Activated naive CD4-positive, alpha-beta T cell treated with anti-CD3 and anti-CD28 coated beads for 36 hours (primary cell): Measurements from ENCODE around the gene TRIM2. TPM values are rescaled to one million over a fixed set of nuclear protein-coding genes. Genes with fewer than 3 reads are reported as not detected.

Source experiments
- CTCF ChIA-PET: fragments of 350-600 bp; sonication (Branson Sonifier 250); formaldehyde crosslinking; loops from one replicate; lab custom pipeline; 2021; ENCODE audit warnings: antibody characterized with exemption; lab: Charles Lee
- DNase-seq: peaks from one replicate; pipeline ENCODE4 v3.0.0-alpha.2; 2020
- H3K27ac Mint-ChIP-seq: one replicate; pipeline ENCODE4 v1.8.0; 2021; ENCODE audit warnings: mild to moderate bottlenecking, mixed read lengths
- H3K27me3 Mint-ChIP-seq: one replicate; pipeline ENCODE4 v1.8.0; 2021; ENCODE audit warnings: low read depth, mixed read lengths
- H3K36me3 Mint-ChIP-seq: one replicate; pipeline ENCODE4 v1.8.0; 2021; ENCODE audit warnings: low read depth, mixed read lengths
- H3K4me1 Mint-ChIP-seq: one replicate; pipeline ENCODE4 v1.8.0; 2021; ENCODE audit warnings: low read depth, mixed read lengths
- H3K4me3 Mint-ChIP-seq: one replicate; pipeline ENCODE4 v1.8.0; 2021; ENCODE audit warnings: mild to moderate bottlenecking, moderate library complexity, mixed read lengths
- H3K9me3 Mint-ChIP-seq: one replicate; pipeline ENCODE4 v1.8.0; 2021; ENCODE audit warnings: mixed read lengths
- intact Hi-C: fragments of 100-400 bp; cut with micrococcal nuclease; formaldehyde crosslinking; loops from one replicate; pipeline ENCODE4 v1.15.1; 2023
- total RNA-seq, 2 experiments: library from RNA; stranded (reverse); gene quantifications; one replicate each; pipeline ENCODE4 v1.2.3, GENCODE V29; 2021

The TRIM2 gene
- total RNA-seq, 2 experiments from 2014 or later = 3.8 to 4.2 TPM

DNA sequence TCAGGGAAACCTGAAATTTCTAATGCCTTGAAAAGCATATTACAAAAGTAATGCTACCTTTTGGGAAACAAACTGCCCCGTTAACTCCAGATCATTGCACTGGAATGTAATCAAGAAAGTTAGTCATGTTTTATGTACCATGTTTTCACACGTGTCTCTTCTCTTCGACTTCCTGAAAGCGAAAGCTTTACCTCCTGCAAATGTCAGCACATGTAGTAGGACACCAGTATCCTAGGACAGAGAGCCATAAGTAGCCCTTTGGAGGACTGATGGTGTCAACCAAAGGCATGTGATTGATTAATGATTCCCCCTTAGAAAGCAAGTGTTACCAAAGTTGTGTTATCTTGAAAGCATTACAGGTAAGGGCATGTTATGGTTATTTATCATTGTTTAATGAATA is 131.4 kb downstream of the TRIM2 start:
- no peak for DNase-seq
- H3K27me3 Mint-ChIP-seq = no peaks in the 10 kb centered on the region
- no peaks in the 10 kb centered on the region for H3K36me3 Mint-ChIP-seq
- H3K4me3 Mint-ChIP-seq = no peak overlapping the region
- H3K27ac Mint-ChIP-seq = no peak overlapping the region
- intact Hi-C loops = no loop called here
- CTCF ChIA-PET = interaction anchor here (1.1 kb wide), 1 partner anchor 313 kb away, joined by 4 read pairs; no protein-coding TSS in a partner anchor
- peaks cover 2% of the 10 kb centered on the region for H3K4me1 Mint-ChIP-seq
- no peaks in the 10 kb centered on the region for H3K9me3 Mint-ChIP-seq

DNA sequence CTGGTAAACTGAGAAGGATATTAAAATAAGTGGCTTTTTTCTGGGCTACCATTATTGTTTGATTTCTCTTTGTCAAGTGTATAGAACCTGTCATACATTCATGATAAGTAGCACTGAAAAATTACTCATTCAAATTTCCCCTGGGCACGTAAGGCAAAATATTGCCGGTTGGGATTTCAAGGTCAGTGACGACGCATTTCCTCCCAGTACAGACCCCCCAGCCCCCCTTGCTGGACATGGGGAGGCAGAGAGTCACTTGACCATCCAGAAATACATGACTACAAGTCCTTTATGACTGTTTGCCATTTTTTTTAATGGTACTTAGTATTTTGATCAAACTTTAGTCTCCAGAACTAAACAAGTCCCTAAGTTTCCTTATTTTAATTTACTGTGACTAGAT is 133.4 kb downstream of the TRIM2 start:
- Mint-ChIP-seq H3K4me1 (peaks cover 2% of the 10 kb centered on the region), H3K36me3 (no peaks in the 10 kb centered on the region), H3K9me3 (no peaks in the 10 kb centered on the region), H3K27ac (no peak overlapping the region), H3K4me3 (no peak overlapping the region), H3K27me3 (peaks cover 2% of the 10 kb centered on the region)
- DNase-seq = no peak
- CTCF ChIA-PET = interaction anchor here (0.7 to 2.1 kb wide), 3 partner anchors 9 to 312 kb away, joined by 3 to 8 read pairs (median 4); no protein-coding TSS in a partner anchor
- intact Hi-C loops = no loop called here

DNA sequence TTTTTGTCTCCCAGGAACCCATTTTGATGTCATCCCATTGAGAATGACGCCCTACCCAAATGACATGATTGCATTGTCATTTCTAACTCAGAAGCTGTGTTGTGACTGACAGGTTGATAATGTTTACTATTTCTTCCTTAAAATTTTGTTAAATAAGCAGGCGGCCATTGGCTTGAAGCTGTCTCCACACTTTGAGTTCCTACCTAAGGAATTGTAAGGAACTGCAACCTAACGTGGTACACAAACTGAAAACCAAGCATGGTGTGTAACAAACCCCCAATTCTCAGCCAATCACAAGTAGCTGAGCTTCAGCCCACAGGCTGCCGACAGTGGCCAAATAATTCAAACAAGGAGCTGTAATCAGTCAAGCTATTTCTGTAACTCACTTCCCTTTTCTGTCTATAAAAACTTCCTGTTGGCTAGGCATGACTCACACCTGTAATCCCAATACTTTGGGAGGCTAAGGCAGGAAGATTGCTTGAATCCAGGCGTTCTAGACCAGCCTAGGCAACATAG is 137.4 kb downstream of the TRIM2 start:
- H3K9me3 Mint-ChIP-seq = no peaks in the 10 kb centered on the region
- CTCF ChIA-PET = interaction anchor here (1.4 to 3.5 kb wide), 5 partner anchors 87 to 408 kb away, joined by 3 to 19 read pairs (median 7); no protein-coding TSS in a partner anchor
- H3K36me3 Mint-ChIP-seq = peaks cover 3% of the 10 kb centered on the region
- DNase-seq = no peak
- intact Hi-C loops = loop anchor here (5.0 kb wide), 1 partner anchor 676 kb away; no protein-coding TSS in a partner anchor
- H3K4me1 Mint-ChIP-seq = peaks cover 11% of the 10 kb centered on the region
- no peak overlapping the region for H3K27ac Mint-ChIP-seq
- H3K4me3 Mint-ChIP-seq = no peak overlapping the region
- H3K27me3 Mint-ChIP-seq = peaks cover 2% of the 10 kb centered on the region

DNA sequence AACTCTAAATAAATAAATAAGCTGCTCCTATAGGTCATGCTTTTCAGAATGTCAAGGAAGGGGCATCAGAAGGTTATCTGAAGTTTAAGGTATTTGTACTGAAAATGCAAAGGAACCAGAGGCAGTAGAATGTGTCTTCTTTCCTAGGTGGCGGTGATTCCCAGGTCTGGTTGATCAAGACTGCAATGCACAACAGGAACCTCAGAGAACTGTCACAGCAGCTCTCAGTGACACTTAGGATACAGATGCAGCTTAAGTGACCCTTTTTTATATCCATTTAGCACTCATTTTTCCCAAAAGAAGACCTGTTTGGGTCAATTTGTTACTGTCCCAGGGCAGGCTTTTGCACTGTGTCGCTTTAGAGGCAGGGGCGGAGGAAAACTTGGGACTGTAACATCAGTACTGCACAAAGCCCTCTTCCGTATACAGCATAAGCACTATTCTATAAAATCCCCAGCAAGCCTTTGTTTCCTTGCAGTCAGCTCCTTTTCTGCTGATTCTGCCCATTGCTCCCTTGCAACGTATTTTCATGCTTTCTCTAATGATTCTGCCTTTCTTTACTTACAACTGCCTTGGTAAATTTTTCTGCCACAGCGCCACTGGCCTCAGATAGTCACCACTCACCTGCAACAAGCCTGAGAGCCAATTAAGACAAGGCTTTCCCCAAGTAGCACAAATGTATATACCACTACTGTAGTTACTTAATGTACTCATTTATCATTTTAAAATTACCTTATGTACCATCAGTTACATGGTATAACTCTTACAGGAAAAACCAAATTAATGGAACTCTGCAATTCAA is 138.7 kb downstream of the TRIM2 start:
- DNase-seq = no peak
- peaks cover 2% of the 10 kb centered on the region for H3K27me3 Mint-ChIP-seq

DNA sequence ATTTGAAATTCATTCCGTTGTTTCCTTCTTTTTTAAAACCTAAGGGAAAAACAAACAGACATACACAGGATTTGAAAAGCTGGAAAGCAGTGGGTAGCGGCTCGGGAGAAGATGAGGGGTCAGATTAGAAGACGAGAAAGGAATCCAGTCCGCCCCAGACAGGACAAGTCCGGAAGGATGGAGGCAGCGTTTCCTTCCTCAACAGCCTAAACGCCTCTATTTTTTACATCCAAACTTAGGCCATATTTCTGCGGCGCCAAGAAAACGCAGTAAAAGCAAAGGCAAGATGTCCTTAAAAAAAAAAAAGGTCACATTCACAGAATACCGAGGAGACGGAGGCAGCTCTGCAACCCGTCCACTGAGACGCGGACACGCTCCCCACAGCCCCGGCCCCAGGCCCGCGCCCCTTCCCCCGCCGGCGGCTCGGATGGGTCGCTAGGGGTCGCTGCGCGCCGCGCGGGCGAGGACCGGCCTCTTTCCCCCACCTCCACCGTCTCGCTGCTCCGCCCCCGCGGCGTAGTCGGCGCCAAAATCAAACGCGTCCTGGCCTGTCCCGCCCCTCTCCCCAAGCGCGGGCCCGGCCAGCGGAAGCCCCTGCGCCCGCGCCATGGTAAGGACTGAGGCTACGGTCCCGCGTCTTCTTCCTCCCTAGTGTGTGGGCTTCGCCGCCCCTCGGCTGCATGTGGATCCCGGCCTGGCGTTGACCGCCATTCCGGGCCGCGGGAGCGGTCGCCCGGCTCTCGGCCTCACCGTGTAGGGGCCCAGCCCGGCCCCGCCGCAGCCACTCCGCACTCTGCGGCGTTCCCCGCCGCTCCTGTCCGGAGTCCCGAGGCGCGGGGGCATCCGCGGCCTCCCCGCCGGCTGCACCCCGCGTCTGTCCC is 140.1 kb downstream of the TRIM2 start, which contains the start of gene MND1:
Gene MND1 (plus strand): TSS at position 558 of the 881 bp plus-strand sequence. CDS start 50 bp downstream, at position 608.
- Mint-ChIP-seq H3K4me3 (peak within 1 kb of the TSS; percentile 93), H3K9me3 (no peaks in the 10 kb centered on the region), H3K27ac (peak within 1 kb of the TSS; percentile 92), H3K27me3 (peaks cover 2% of the 10 kb centered on the region), H3K36me3 (peaks cover 8% of the 10 kb centered on the region), H3K4me1 (peaks cover 33% of the 10 kb centered on the region)
- peak; percentile 94 for DNase-seq
- CTCF ChIA-PET = interaction anchor here (0.6 to 5.2 kb wide), 15 partner anchors 20 to 1147 kb away, joined by 3 to 65 read pairs (median 5); partner anchors contain the start of genes DCHS2 and TMEM131L
- intact Hi-C loops = loop anchor here (1.0 to 5.0 kb wide), 13 partner anchors 13 to 673 kb away; partner anchors contain the start of gene TLR2

More for the DNA sequence above, 138.7 kb downstream of the TRIM2 start:
- Mint-ChIP-seq H3K27ac (no peak overlapping the region), H3K9me3 (no peaks in the 10 kb centered on the region), H3K36me3 (peaks cover 4% of the 10 kb centered on the region), H3K4me3 (no peak overlapping the region), H3K4me1 (peaks cover 24% of the 10 kb centered on the region)
- CTCF ChIA-PET = interaction anchor here (1.2 to 5.2 kb wide), 7 partner anchors 82 to 407 kb away, joined by 3 to 65 read pairs (median 7); no protein-coding TSS in a partner anchor
- intact Hi-C loops = loop anchor here (5.0 kb wide), 1 partner anchor 674 kb away; no protein-coding TSS in a partner anchor

DNA sequence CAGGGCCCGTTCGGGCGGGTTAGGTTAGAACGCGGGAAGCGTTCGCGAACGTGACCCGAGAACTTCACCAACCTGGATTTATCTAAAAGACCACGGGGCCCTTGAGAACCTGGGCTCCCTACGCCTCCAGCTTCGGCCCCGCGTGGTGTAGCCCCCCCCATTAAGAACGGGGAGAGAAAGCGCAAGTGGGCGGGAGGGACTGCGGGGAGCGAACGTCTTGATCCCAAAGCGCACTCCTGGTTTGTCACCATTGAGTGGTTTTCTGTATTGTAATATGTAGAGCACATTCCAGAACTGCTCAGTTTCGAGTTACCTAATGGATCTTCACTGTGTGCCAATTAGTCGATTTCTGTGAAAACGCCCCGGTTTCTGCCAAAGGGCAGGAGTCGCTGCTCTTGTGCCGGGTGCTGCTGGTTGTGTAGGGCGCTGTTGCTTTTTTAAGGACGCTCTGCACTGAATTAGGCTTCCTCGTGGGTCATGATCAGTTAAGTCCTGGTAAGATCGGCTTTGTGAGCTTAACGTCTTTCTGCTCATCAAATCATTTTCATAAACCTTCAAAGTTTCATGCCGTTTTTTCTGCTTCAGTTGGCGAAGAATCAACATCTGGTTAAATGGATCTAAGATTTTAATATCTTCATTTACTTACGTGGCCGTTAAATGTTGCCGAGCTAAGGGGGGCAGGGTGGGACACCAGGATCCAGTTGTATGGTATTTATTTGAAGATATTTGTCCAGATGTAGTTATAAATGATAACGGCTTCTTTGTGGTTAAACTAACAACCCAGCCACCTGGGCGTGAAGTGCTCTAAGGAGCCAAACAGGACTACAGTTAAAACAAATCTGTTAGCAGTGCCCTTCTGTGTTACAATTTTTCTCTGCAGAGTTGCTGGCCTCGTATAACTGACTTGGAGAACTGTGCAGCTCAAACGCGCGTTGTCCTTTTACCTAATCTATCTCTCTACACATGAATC is 141.1 kb downstream of the TRIM2 start:
- DNase-seq = peak; percentile 81
- peak overlapping the region; percentile 92 for H3K27ac Mint-ChIP-seq
- peak overlapping the region; percentile 93 for H3K4me3 Mint-ChIP-seq
- H3K9me3 Mint-ChIP-seq = no peaks in the 10 kb centered on the region
- CTCF ChIA-PET = interaction anchor here (0.8 to 5.2 kb wide), 20 partner anchors 14 to 413 kb away, joined by 3 to 65 read pairs (median 4); no protein-coding TSS in a partner anchor
- intact Hi-C loops = loop anchor here (1.0 to 2.0 kb wide), 10 partner anchors 12 to 339 kb away; partner anchors contain the start of gene TLR2
- H3K27me3 Mint-ChIP-seq = peaks cover 2% of the 10 kb centered on the region
- H3K4me1 Mint-ChIP-seq = peaks cover 34% of the 10 kb centered on the region
- peaks cover 11% of the 10 kb centered on the region for H3K36me3 Mint-ChIP-seq

DNA sequence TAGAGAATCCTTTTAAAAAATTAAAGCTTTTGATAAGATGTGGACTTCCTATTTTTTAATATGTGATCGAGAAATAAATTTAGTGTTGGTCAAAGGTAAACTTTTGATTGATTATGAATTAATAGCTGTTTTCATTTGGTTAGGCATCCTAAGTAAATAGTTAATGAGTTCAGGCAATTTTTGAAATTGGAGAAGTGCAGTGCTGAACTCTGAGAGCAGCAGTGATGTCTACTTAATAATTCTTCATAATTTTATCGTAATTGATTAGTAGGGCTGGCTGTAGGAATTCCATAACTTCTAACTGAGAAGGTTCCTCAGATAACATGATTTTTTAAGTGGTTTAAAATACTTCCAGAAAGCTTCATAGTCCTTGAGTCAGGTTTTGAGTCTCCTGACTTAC is 141.8 kb downstream of the TRIM2 start:
- Mint-ChIP-seq H3K27me3 (peaks cover 2% of the 10 kb centered on the region), H3K9me3 (no peaks in the 10 kb centered on the region), H3K4me1 (peaks cover 34% of the 10 kb centered on the region), H3K4me3 (peak overlapping the region; percentile 93), H3K27ac (no peak overlapping the region), H3K36me3 (peaks cover 14% of the 10 kb centered on the region)
- CTCF ChIA-PET = interaction anchor here (0.6 to 5.2 kb wide), 24 partner anchors 9 to 412 kb away, joined by 3 to 65 read pairs (median 3); no protein-coding TSS in a partner anchor
- intact Hi-C loops = no loop called here
- no peak for DNase-seq

DNA sequence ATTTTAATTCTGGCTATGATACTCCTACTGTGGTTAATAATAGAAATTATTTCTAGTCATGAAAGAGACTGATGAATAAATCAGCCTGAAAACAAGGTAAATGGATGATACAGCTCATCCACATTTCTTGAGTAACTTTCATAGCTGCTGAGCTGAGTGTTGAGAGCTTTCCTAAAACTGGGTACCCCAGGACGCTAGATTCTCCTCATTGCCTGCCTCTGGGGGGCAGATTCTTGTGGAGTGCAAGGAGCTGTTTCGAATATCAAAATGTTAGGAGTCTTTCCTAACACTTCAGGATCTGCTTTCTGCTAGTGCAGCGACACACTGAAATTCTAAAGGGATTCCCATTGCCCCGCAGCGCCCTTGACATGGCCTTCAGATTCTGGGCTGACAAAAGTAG is 142.3 kb downstream of the TRIM2 start:
- Mint-ChIP-seq H3K4me1 (peaks cover 34% of the 10 kb centered on the region), H3K27me3 (peaks cover 2% of the 10 kb centered on the region)
- intact Hi-C loops = no loop called here

DNA sequence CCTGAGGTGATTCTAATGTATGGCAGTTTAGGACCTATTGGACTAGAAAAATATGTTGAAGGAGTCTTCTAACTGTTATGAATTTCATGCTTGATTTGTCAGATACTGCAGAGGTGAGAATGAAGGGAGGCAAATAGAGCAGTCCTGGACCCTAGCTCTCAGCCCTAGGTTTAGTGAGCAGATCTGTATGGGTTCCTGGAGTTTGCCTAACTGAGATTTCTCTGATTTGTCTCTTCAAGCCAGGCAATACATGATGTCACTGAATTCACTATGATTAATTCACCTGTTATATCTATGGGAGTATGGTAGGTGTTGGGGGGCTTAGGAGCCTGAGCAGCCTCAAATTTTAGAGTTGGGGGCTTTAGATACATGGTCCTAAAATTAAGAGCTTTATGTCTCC is 142.9 kb downstream of the TRIM2 start:
- Mint-ChIP-seq H3K9me3 (no peaks in the 10 kb centered on the region), H3K27ac (no peak overlapping the region), H3K27me3 (peaks cover 2% of the 10 kb centered on the region), H3K4me1 (peaks cover 34% of the 10 kb centered on the region), H3K36me3 (peaks cover 18% of the 10 kb centered on the region), H3K4me3 (no peak overlapping the region)
- no peak for DNase-seq
- CTCF ChIA-PET = interaction anchor here (1.1 to 5.2 kb wide), 6 partner anchors 10 to 411 kb away, joined by 3 to 65 read pairs (median 5); no protein-coding TSS in a partner anchor
- intact Hi-C loops = no loop called here

More for the DNA sequence above, 142.3 kb downstream of the TRIM2 start:
- CTCF ChIA-PET = interaction anchor here (0.6 to 5.2 kb wide), 13 partner anchors 9 to 411 kb away, joined by 3 to 65 read pairs (median 4); no protein-coding TSS in a partner anchor
- Mint-ChIP-seq H3K27ac (no peak overlapping the region), H3K9me3 (no peaks in the 10 kb centered on the region), H3K36me3 (peaks cover 18% of the 10 kb centered on the region), H3K4me3 (no peak overlapping the region)
- no peak for DNase-seq

DNA sequence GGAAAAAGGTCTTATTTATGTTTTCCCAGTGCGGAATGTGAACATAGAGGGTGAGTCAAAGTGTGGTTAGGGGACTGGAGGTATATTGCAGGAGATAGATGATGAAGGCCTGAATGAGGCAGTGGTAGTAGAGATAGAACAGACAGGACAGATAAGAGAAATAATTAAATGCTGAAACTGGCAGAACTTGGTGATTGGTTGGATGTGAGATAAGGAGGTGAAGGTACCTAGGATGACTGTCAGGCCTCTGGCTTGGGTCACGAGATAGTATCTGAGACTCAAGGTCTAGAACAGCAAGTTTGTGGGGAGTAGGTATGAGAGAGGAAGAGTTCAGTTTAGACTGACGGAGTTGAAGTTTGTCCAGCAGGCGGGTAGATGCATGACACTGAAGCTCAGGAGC is 143.8 kb downstream of the TRIM2 start:
- DNase-seq = no peak
- no peaks in the 10 kb centered on the region for H3K9me3 Mint-ChIP-seq
- H3K27ac Mint-ChIP-seq = no peak overlapping the region
- H3K36me3 Mint-ChIP-seq = peaks cover 18% of the 10 kb centered on the region
- peaks cover 34% of the 10 kb centered on the region for H3K4me1 Mint-ChIP-seq
- intact Hi-C loops = no loop called here
- CTCF ChIA-PET = interaction anchor here (1.2 to 1.5 kb wide), 2 partner anchors 205 to 295 kb away, joined by 3 read pairs; no protein-coding TSS in a partner anchor
- no peaks in the 10 kb centered on the region for H3K27me3 Mint-ChIP-seq
- H3K4me3 Mint-ChIP-seq = no peak overlapping the region
